22Rv1 (cell line): ENCODE data around the gene NUDT17.

Experiments used
- H3K27ac ChIP-seq: fragments of 450-650 bp; 2 replicates; pipeline ENCODE4 v1.5.1; 2017
- ZFX ChIP-seq: fragments of 450-650 bp; IDR thresholded peaks from 2 replicates; pipeline ENCODE4 v1.6.1; 2017; ENCODE audit warnings: antibody characterized with exemption, borderline replicate concordance
- TF ChIP-seq, protein P1 (sequence below): fragments of 450-650 bp; IDR thresholded peaks from 2 replicates; pipeline ENCODE4 v1.5.1; 2017; ENCODE audit warnings: mild to moderate bottlenecking

The NUDT17 gene

GRCh38 chr1:145858238-145858900 lies 12.9 kb downstream of the NUDT17 start:
- TF ChIP-seq, protein P1, sequence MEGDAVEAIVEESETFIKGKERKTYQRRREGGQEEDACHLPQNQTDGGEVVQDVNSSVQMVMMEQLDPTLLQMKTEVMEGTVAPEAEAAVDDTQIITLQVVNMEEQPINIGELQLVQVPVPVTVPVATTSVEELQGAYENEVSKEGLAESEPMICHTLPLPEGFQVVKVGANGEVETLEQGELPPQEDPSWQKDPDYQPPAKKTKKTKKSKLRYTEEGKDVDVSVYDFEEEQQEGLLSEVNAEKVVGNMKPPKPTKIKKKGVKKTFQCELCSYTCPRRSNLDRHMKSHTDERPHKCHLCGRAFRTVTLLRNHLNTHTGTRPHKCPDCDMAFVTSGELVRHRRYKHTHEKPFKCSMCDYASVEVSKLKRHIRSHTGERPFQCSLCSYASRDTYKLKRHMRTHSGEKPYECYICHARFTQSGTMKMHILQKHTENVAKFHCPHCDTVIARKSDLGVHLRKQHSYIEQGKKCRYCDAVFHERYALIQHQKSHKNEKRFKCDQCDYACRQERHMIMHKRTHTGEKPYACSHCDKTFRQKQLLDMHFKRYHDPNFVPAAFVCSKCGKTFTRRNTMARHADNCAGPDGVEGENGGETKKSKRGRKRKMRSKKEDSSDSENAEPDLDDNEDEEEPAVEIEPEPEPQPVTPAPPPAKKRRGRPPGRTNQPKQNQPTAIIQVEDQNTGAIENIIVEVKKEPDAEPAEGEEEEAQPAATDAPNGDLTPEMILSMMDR, result no peak
- peak overlapping the region; percentile 86 for H3K27ac ChIP-seq

DNA sequence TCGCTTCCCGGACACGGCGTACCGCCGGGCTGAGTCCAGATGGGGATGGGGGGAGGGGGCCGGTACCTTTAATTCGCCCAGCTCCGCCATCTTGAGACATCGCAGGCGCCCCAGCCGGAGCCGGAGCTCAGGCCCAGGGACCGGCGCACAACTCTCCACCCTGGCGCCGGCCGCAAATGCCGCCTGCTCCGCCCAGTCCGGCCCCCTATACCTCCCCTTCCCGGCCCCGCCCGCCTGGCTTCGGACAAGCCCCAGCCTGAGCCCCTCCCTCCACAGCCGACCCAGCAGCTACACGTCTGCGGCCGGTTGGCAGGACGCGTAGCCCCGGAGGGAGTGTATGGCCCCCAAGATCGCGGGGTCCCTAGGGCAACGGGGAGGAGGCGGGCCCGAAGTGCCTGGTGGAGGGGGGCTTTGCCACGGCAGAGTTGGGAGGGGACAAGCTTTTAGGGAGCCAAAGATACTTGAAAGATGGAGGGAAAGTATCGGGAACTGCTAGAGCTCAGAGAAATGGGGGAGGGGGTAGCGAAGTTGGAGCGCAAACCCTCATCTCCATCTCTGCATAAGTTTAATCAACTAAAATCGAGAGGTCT lies 13.6 kb downstream of the NUDT17 start, which contains the start of gene PIAS3:
Gene PIAS3, minus strand, starts transcription at position 181 of the 590 bp plus-strand sequence. Its CDS starts 91 bp downstream, at position 90.
- H3K27ac ChIP-seq, result peak within 1 kb of the TSS; percentile 86
- TF ChIP-seq, protein P1, result no peak

DNA sequence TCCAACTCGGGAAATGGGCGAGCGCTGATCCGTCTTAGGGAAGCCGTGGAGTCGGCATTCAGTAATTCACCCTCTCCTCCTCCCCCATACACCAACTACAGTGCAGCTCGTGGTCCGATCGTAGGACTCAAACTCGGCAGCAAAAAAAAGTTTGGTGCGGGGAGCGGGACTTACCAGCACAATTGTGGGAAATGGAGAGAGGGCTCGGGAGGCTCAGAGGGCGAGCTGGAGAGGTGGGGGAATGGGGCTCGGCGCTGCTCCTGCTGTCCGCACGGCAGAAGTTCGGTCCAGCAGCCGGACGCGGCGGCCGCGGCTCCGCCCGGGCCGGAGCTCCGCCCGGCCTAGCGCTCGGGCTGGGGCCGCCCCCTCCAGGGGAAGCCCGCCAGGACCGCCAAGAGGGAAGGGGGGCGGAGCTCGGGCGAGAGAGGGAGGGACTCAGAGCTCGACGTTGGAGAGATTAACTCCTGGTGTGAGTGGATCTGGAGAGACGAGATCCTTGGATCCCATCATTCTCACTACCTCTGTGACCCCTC lies 14.1 kb downstream of the NUDT17 start:
- peak overlapping the region; percentile 86 for H3K27ac ChIP-seq
- TF ChIP-seq, protein P1, result peak; percentile 20; the same call in 1 of the 2 replicates
- no peak for TF ChIP-seq ZFX

DNA sequence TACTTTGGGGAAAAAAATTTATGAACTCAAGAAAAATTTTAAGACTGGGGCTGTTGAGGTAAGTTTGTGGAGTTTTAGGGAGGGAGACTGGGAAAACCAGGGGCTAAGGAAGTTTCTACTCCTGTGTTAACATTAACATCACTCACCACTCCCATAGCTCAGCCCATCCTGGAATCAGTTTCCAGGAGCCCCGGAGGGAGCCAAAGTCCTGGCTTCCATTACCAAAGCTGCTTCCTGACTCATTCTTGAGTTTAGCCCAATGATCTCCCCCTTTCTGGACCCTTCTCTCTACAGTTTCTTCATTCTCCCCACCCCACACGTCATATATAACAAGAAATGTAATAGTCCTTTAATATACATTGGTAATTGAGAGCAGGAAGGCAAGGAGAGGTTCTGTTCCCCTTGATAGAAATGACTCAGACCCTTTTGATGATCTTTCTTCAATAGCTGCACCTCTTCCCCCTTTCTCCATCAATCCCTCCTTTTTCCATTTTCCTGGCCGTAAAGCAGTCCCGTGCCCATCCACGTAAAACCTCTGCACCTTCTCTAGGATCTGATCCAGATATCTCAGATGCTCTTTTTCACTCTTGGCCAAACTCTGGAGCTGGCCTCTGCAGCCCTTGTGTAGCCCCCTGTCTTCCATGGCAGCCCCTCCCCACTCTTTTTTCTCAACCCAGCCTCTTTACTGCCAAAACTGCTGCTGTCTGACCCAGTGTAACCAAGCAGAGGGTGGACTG lies 18.0 kb downstream of the NUDT17 start:
- no peak overlapping the region for H3K27ac ChIP-seq
- TF ChIP-seq ZFX, result no peak
- TF ChIP-seq, protein P1, result no peak

DNA sequence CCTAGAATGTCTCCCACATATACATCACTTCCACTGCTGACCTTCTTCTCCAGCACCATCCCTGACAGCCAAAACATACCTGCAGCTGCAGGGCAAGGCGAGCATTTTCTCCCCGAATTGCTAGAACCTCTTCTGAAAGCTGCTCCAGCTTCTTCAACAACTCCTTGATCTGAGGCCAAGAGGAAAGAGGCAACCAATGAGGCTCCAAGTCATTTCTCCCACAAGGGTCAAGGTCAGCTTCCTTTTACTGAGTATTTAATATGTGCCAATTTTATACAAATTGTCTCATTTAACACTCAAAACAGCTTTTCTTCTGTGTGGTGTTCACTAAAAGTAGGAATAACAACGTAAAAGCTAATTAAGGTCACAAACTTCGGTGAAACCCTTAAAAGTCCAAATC lies 22.8 kb downstream of the NUDT17 start:
- TF ChIP-seq, protein P1, result no peak
- no peak for TF ChIP-seq ZFX
- H3K27ac ChIP-seq, result no peak overlapping the region

- TF ChIP-seq, protein P1, result no peak
- no peak for TF ChIP-seq ZFX
- no peak overlapping the region for H3K27ac ChIP-seq
These were observed 26.8 kb downstream of the NUDT17 start for GRCh38 chr1:145871994-145872924.
